HG03442 (cell line): Measurements from ENCODE around the gene TMEM134.
"Not testable (repeated sequence)": the region's sequence is repeated elsewhere in the genome, so short reads cannot be mapped to it uniquely, and the experiment has no call there.

ENCODE experiments used
- ATAC-seq: cut with Tn5 transposase; IDR thresholded peaks from one replicate; pipeline ENCODE4 v1.9.1; 2021; ENCODE audit warnings: mild to moderate bottlenecking, moderate library complexity; ENCODE audit not compliant: unreplicated experiment

The TMEM134 gene, protein sequence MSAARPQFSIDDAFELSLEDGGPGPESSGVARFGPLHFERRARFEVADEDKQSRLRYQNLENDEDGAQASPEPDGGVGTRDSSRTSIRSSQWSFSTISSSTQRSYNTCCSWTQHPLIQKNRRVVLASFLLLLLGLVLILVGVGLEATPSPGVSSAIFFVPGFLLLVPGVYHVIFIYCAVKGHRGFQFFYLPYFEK

DNA sequence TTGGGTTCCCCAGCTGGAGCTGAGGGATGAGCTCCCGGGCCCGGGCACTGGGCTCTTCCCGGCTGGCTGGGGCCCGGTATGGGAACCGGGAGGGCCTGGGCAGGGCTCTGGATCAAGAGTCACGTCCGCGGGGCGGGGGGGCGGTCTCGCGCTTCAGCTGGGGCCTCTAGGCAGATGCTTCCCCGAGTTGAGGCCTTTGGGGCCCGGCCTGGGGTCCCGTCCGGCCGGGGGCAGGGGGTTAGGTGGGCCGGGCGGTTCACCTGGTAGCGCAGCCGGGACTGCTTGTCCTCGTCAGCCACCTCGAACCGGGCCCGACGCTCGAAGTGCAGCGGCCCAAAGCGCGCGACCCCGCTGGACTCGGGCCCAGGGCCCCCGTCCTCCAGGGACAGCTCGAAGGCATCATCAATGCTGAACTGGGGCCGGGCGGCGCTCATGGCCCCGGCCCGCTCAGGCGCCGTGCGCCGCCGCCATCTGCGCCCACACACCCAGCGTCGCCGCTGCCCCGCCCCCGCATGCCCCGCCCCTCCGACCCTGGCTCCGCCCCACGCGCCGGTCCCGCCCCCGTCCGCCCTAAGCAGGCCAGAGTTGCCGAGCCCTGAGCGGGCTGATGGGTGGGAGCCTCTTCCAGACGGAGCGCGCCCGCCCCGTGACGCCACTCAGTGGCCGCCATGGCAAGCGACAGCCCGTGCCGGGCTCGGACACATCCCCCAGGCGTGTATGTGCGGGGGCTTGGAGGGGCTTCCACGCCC lies at the start of gene TMEM134:
TMEM134 (minus strand) TSS at position 493 of the 749 bp plus-strand sequence; CDS start at position 434, 59 bp downstream.
- ATAC-seq, result peak; percentile 63

DNA sequence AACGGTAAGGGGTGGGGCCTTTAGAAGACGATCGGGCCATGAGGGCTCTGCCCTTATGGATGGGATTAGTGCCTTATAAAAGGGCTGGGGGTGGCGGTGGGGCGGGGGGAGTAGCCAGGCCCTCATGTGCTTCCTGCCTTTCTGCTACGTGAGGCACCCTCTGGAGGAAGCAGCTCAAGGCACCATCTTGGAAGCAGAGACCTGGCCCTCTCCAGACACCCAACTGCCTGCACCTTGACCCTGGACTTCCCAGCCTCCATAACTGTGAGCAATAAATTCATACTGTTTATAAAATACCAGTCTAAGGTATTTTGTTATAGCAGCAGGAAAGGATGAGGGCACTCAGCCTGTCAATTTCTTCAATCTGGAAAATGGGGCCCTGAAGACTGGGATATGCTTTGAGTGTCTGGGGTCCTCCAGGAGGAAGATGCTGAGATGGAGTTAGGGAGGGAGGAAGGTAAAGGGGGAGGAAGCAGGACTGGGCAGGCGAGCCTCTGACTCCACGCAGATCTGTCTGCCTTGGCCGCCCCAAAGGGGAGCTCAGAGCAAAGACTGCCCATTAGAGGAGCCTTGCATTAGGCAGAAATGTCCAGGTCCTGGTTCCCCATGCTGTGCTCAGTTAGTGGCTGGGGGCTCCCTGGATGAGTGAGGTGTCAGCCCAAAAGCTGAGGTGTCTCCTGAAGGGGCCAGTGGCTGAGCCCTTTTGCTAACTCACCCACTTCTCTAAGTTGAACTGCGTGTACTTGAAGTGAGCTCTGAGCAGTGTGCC lies 48.9 kb upstream of the TMEM134 start:
- ATAC-seq, result no peak

DNA sequence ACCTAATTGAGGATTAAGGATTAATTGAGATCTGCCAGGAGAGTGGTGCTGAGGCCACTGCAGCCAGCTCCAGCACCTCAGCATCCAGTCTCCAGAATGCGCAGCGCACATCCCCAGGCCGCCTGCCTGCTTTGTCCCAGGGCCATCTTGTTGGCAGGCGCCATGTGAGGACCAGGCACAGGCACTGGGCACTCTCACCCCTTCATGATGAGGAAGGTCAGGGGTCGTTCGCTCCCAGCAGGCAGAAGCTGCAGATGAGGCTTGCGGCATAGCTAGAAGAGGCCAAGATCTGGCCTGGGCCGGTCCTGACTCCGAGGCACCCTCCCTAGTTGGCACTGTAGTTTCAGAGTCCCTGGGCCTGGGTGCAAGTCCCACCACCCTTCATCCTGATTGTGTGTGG lies 47.8 kb upstream of the TMEM134 start:
- ATAC-seq, result no peak

DNA sequence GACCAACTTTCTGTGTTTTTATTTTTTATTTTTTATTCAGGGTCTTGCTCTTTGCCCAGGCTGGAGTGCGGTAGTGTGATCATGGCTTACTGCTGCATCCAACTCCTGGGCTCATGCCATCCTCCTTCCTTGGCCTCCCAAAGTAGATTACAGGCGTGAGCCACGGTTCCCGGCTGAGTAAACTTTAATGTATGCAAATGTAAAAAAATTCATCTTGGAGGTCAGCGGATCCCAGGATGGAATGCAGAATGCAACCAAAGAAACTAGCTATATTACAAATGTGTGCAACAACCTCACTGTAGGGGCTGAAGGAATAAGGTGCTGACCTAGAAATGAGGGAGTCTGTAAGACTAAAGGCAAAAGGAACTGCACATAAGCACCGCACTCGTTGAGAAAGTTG lies 45.1 kb upstream of the TMEM134 start:
- ATAC-seq, result no peak

DNA sequence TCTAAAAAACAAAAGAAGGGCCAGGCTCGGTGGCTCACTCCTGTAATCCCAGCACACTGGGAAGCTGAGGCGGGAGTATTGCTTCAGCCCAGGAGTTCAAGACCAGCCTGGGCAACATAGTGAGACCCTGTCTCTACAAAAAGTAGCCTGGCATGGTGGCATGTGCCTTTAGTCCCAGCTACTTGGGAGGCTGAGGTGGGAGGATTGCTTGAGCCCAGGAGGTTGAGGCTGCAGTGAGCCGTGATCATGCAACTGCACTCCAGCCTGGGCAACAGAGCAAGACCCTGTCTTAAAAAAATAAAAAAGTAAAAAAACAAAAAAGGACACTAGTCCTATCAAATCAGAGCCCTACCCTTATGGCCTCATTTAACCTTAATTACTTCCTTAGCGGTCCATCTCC lies 42.5 kb upstream of the TMEM134 start:
- ATAC-seq, result not testable (repeated sequence)

DNA sequence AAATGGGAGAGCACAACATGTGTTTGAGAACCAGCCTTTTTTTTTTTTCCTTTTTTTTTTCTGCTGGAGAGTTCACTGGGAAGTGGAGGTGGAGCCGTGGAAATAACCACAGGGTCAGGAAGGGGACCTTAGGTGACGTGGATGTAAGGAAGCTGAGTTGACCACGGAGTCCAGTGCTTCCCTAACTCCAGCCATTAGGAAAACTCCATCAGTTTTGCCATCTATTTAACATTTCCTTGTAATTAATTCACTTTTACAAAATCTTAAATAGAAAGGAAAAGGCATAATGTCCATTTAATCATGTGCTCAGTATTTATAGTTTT lies 40.9 kb upstream of the TMEM134 start:
- no peak for ATAC-seq

DNA sequence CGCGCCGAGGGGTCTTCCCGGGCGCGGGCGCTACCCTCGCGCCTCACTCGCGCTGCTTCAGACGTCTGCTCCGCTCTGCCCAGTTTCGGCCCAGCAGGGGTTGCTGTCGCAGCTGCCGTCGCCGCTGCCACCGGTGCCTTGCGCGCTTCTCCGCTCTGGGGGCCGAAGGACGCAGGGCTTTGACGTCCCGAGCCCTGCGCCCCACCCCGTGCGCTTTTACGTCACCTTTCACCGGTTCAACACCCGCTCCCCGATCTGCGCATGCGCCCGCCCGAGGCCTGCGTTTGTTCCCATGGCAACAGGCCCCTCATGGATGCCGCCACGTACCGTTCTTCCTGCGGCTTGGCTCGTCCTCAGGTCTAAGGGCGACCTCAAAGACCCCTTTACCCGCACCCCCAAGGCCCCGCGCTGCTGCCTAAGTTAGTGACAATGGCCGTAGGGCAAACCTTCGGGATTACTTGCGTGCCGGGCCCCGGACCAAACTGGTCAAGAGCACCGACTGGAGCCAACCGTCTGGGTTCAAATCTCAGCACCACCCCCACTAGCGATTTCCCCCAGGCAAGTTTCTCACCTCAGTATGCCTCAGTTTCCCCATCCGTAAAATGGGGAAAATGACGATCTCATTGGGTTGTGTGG lies 39.6 kb upstream of the TMEM134 start:
- ATAC-seq, result peak; percentile 37

DNA sequence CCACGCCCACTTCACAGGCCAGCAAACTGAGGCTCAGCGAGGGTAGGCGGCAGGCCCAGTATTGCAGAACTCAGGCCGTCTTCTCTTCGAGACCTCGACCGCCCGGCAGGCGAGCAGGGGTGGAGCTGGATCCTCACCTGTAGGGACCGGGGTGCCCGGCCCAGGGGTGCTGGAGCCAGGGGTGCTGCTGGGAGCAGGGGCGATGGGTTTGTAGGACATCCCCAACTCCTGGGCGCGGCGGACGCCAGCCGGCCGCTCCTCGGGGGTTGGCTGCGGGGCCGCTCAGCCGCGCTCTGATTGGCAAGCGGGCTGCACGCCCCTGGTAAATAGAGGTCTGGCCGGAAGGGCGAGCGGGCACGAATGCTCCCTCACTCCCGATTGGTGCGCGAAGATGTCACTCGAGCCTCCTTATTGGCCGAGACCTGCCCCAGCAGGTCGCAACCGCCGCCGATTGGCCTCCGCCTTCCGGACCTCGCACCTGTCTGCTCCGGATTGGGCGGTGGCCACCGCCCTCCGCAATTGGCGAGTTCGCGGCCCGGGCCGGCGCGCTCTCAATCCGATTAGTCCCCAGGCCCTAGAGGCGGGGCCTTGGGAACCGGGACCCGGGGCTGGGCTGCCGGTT lies 38.9 kb upstream of the TMEM134 start, which contains the start of gene CDK2AP2:
CDK2AP2 (minus strand) TSS at position 299 of the 622 bp plus-strand sequence; CDS start at position 219, 80 bp downstream.
- ATAC-seq, result peak; percentile 63

DNA sequence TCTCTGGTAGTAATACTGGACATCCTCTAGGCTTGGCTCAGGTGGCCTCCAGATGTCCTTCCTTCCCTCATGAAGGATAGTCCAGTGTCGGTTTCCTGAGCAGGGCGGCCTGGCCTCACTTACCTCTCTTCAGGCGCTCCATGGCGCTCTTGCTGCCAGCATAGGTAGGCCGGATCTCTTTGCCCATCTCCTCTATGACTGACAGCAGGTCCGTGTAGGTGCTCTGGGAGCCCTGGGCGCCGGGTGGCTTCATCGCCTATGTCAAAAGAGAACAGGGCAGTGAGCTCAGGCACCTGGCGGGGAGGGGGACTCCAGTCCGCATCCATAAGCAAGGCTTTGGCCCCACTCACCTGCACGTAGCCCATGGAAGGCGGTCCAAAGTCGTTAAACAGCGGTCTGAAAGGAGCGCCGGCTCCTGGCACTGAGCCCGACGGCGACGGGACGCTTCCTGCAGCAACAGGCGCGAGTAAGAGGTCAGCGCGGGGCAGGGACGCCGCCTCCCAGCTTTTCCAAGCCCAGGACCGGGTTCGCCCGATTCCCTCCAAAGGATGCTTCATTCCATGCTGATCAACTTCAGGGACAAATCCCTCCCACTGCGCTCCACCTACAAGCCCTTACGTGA lies 38.3 kb upstream of the TMEM134 start:
- ATAC-seq, result no peak

DNA sequence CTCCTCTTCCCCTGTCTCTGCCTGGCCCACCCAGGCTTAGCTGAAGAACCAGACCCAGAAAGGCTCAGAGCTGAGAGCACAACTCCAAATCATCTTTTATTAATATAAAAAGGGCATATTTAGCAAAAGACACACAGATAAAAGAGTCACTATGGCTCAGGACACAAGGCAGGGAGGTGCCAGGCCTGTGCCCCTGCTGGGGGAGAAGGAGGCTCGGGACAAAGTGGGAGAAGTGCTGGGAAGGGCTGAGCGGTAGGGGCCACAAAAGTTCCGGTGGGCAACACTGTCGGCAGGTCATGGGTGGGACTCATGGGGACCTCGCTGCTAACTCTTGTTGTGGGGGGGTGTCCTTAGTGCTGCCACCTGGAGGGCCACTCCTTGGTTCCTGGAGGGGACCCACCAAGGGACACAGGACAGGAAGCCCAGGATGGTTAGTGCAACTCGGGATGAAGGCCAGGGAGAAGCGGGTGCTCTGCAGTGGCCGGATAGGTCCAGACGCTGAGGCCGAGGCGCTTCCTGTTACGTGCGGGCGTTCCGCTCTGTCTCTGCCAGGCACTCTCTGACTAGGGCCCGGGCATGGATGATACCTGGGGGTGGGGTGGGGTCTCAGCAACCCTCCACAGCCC lies 37.5 kb upstream of the TMEM134 start:
- ATAC-seq, result no peak

DNA sequence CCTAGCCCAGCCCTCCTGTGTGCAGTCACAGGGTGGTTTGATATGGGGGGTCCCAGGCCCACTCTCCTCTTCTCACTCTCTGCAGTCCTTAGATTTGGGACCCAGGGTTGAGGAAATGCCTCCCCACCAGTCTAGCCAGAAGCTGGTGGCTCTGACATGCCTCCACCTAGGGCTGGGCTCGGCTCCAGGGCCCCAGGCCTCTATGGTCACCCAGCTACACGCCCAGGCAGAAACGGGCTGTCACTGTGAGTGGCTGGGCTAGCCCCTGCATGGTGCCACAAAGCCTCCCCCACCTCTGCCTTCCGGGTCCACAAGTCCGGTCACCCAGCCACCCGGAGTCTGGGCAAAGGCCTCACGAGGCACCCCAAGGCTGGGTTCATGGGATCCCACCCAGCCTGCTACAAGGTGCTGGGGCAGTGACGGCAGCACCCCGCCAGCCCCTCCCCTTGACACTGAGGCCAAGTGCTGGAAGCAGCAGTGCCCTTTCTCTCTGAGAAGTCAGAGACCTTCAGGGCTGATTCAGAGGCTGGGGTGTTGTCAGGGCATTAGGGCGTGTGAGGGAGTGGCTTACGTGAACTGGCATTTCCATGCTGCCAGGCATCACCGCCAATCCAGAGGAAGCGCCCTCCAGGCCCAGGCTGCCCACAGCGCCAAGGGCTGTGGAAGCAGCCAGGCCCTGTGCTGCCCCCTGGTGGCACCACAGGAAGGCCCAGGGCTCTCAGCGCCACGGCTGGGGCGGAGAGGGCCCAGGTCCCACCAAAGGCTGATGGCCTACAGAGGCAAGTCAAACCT lies 36.8 kb upstream of the TMEM134 start:
- no peak for ATAC-seq

DNA sequence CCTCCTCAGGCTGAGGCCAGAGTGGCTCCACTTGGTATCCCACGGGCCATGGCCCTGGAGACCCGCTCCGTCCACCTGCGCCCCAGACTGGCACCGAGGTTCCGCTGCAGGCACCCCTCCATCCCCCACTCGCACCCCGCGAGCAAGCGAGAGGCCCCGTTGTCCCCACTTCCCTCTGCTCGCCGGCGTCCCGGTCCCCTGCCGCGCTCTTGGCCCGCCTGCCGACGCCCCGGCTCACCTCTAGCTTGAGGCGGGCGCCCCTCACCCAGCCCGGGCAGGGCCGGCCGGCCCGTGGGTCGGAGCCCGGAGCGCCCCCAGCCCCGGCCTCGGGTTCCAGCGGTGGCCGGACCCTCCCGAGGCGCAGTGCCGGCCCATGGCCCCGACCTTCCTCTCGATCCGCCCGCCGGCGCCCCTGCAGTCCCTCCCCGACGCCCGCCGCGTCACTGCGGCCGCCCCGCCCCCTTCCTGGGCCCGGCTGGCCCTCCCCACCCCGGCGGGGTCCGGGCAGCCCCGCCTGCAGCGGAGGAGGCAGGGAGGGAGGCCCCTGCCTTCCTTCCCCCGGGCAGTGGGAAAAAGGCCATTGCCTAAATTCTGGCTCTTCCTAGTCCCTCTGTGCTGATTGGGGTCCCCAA lies 36.0 kb upstream of the TMEM134 start, which contains the start of gene PITPNM1:
PITPNM1 (minus strand) TSS at position 414 of the 632 bp plus-strand sequence. CDS start 1,183 bp downstream, outside the sequence.
- no peak for ATAC-seq

DNA sequence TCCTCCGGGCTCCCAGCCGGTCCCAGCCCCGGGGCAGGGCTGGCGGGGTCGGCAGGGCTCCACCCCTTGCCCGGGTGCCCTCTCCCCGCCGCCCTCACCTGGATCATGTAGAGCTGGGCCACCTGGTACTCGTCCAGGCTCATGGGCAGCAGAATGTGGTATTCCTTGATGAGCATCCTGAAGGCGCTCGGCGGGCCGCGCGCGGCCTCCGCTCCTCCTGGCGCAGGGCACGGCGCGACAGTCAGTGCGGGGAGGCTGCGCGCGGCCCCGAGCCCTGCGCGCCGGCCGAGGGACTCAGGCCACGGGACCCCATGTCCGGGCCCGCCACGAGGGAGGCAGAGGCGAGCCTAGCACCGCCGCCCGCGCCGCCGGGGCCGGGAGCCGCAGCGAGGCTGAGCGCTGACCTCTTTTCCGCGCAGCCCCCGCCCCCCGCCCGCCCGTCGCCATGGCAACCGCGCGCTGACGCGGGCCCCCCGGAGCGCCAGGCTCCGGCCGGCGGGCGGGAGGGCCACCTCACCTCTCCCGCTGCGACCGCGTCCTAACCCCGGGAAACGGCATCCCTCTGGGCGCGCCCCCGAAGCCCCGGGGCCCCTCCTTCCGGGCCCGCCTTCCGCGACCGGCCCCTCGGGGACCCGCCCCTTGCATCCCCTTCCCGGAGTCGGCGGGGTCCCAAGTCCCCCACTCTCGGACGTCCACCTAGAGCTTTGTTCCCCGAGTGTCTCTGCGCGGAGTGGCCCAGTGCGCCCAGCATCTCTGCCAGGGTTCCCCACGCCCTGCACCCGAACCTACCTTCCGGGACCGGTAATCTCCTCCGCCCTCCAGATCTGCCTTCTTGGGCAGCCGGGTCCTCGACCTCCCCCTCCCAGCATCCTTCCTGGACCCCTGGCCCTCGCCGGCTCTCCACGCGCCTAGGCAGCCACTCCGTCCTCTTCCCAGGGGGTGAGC lies 35.2 kb upstream of the TMEM134 start:
- no peak for ATAC-seq

DNA sequence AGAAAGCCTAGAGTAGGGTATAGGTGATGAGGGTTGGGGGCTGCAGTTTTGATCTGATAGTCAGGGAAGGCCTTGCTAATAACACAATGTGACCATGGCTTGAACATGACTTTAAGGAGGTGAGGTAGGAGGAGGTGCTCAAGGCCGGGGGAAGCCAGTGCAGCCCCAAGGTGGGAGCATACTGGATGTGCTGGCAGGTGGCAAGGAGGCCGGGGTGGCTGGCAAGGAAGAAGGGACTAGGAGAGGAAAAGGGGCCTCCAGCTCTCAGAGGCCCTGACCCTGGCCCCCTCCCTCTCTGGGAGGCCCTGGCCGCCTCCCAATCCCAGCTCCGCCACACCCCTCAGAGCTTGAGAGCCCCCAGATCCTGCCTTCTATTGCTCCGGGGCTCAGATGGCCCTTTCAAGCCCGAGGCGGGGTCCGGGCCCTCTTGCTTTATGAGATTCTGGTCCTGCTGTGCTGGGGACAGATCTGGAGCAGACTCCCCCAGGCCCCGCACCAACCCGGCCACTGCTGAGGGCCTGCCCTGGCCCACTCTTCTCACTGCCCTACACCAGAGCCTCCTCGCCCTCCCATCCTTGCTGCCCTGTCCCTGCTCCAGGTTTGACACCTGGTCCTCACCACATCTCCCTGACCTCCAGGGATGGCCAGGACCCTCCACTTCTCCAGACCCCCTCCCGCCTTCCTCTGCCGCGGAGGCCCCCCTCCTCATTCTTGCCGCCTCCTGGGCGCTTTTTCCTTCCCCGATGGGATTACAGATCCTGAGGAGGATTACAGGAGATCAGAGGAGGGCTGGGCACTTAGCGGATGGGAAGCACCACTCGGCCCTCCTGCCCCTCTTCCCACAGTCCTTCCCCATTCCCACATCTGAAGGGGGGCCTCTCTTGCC lies 34.3 kb upstream of the TMEM134 start:
- ATAC-seq, result no peak

DNA sequence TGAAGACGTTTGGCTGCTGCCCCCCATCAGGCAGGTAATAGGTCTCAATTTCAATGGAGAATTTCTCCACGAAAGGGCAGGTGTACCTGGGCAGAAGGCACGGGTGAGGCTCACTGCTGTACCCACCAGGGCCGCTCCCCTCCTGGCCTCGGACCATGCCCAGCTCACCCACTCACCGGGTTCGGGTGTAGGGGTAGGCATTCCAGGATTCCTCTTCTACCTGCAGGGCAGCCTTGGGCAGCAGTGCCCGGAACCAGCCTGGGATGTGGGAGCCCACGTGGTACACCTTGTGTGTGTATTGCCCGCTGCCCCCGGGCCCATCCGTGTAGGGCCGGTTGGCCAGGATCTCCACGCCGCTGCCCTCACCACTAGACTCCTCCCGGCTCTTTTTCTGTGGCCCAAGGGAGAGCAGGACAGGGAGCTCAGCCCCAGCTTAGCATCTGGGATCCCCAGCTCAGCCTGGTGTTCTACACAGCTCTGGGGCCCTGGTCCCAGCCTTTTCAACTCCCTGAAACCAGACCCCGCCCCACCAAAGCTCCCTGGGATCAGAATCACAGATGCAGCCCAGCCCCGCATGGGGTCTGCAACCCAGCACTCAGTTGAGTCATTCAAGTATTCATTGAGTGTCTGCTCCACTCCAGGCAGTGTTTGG lies 33.4 kb upstream of the TMEM134 start:
- no peak for ATAC-seq

DNA sequence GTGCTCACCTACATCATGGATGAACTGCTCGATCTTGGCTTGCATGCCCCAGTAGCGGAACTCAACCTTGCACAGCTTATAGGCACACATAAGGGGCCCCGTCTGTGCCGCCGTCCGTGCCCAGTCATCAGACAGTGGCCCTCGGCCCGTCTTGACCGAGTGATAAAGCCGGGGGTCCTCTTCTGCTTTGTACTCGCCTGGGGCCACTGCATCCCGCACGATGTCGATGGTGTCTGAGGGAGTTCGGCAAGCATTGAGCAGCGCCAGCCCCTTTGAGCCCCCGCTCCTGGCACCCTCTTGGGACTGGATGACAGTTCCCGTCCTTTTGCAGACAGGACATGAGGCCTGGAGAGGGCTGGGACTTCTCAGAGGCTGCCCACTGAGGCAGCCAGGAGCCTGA lies 32.8 kb upstream of the TMEM134 start:
- no peak for ATAC-seq
